MCF 10A (cell line): Measurements from ENCODE around the gene ATP5MC3. TPM values are rescaled to one million over a fixed set of nuclear protein-coding genes. Genes with fewer than 3 reads are reported as not detected.
A peak's percentile ranks its signal among the peaks of the same experiment; 100 is the strongest.

Experiments
- BruUV-seq: library from RNA; stranded (reverse); fragments of 400-500 nt; replicated peaks from 2 replicates; lab custom pipeline; 2021; lab: Mats Ljungman, UMichigan
- CTCF ChIA-PET: fragments of 300-600 bp; sonication (Branson Sonifier 250); formaldehyde crosslinking; extraction: SDS; loops from one replicate; lab custom pipeline; 2021; ENCODE audit warnings: antibody characterized with exemption, inconsistent platforms; lab: Yijun Ruan, JAX
- POLR2A ChIA-PET: fragments of 300-600, 350-650 bp; sonication (Branson Sonifier 250); formaldehyde crosslinking; extraction: SDS; loops from one replicate; lab custom pipeline; 2020; ENCODE audit warnings: antibody characterized with exemption, inconsistent platforms; lab: Yijun Ruan, JAX
- DNase-seq: peaks from one replicate; pipeline ENCODE4 v3.0.0-alpha.2; 2018; ENCODE audit not compliant: unreplicated experiment
- H3K27ac Mint-ChIP-seq: one replicate; pipeline ENCODE4 v1.8.0; 2022; ENCODE audit warnings: mild to moderate bottlenecking, low read depth, mixed read lengths; ENCODE audit not compliant: unreplicated experiment
- H3K27me3 Mint-ChIP-seq: one replicate; pipeline ENCODE4 v1.8.0; 2022; ENCODE audit warnings: mixed read lengths; ENCODE audit not compliant: insufficient read depth, unreplicated experiment
- H3K36me3 Mint-ChIP-seq: one replicate; pipeline ENCODE4 v1.8.0; 2022; ENCODE audit warnings: mild to moderate bottlenecking, moderate library complexity, mixed read lengths; ENCODE audit not compliant: insufficient read depth, unreplicated experiment
- H3K4me1 Mint-ChIP-seq: one replicate; pipeline ENCODE4 v1.8.0; 2022; ENCODE audit warnings: mixed read lengths; ENCODE audit not compliant: insufficient read depth, unreplicated experiment
- H3K4me3 Mint-ChIP-seq: one replicate; pipeline ENCODE4 v1.8.0; 2022; ENCODE audit warnings: mild to moderate bottlenecking, moderate library complexity, mixed read lengths; ENCODE audit not compliant: unreplicated experiment
- H3K9me3 Mint-ChIP-seq: one replicate; pipeline ENCODE4 v1.8.0; 2022; ENCODE audit warnings: mixed read lengths; ENCODE audit not compliant: unreplicated experiment
- CTCF ChIP-seq: fragments of 200-600 bp; IDR thresholded peaks from one replicate; pipeline ENCODE4 v1.8.0; 2022; ENCODE audit warnings: antibody characterized with exemption, mild to moderate bottlenecking; ENCODE audit not compliant: unreplicated experiment
- intact Hi-C: fragments of 100-400 bp; cut with micrococcal nuclease; formaldehyde crosslinking; loops from 2 replicates; pipeline ENCODE4 v1.14.1; 2022
- total RNA-seq: library from RNA; stranded (reverse); gene quantifications from 2 replicates; pipeline ENCODE4 v1.2.3, GENCODE V29; 2022

Gene ATP5MC3
- total RNA-seq, 1 experiment from 2014 or later = 277 TPM

GRCh38 chr2:175187378-175187777 lies 5.9 kb upstream of the ATP5MC3 start:
- intact Hi-C loops = no loop called here
- Mint-ChIP-seq H3K27ac (no peak overlapping the region), H3K36me3 (no peaks in the 10 kb centered on the region), H3K27me3 (no peaks in the 10 kb centered on the region), H3K9me3 (no peaks in the 10 kb centered on the region), H3K4me1 (no peaks in the 10 kb centered on the region), H3K4me3 (no peak overlapping the region)
- CTCF ChIA-PET = interaction anchor here (0.6 to 1.3 kb wide), 4 partner anchors 16 to 149 kb away, joined by 3 to 5 read pairs (median 3); no protein-coding TSS in a partner anchor
- peak; percentile 38 for TF ChIP-seq CTCF
- no TSS peak for BruUV-seq
- POLR2A ChIA-PET = interaction anchor here (1.4 kb wide), 1 partner anchor 21 kb away, joined by 6 read pairs; no protein-coding TSS in a partner anchor
- DNase-seq = peak; percentile 36

DNA sequence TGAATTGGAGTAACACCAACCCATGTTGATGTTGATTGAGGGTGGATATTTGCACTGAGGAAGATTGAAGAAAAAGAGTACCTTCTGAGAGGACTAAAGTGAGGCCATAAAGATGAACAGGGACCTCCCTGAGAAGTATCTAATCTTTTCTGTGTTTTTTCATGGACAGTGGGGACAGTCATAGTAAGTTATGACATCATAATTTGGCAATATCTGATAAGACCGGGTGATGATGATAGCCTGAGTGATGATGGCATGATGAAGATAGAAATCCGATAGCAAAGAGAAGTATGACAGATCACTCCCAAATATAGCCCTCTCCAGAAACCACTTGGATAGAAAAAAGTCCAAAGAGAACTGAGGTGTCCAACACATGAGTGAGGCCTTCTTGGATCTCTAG lies 2.2 kb upstream of the ATP5MC3 start:
- H3K27me3 Mint-ChIP-seq = no peaks in the 10 kb centered on the region
- H3K36me3 Mint-ChIP-seq = peaks cover 25% of the 10 kb centered on the region
- no TSS peak for BruUV-seq
- no peak overlapping the region for H3K27ac Mint-ChIP-seq
- ChIA-PET CTCF (interaction anchor here (1.3 to 2.1 kb wide), 2 partner anchors 21 to 68 kb away, joined by 3 to 11 read pairs; no protein-coding TSS in a partner anchor), POLR2A (no interaction called here)
- no peak overlapping the region for H3K4me3 Mint-ChIP-seq
- TF ChIP-seq CTCF = no peak
- no peaks in the 10 kb centered on the region for H3K9me3 Mint-ChIP-seq
- intact Hi-C loops = loop anchor here (5.0 kb wide), 1 partner anchor 146 kb away; no protein-coding TSS in a partner anchor
- peaks cover 14% of the 10 kb centered on the region for H3K4me1 Mint-ChIP-seq
- DNase-seq = no peak

- BruUV-seq = TSS peak; percentile 80
- H3K4me1 Mint-ChIP-seq = peaks cover 14% of the 10 kb centered on the region
- intact Hi-C loops = loop anchor here (2.0 to 5.0 kb wide), 2 partner anchors 71 to 145 kb away; no protein-coding TSS in a partner anchor
- H3K27me3 Mint-ChIP-seq = no peaks in the 10 kb centered on the region
- H3K36me3 Mint-ChIP-seq = peaks cover 43% of the 10 kb centered on the region
- no peak for DNase-seq
- TF ChIP-seq CTCF = no peak
- H3K9me3 Mint-ChIP-seq = no peaks in the 10 kb centered on the region
- POLR2A ChIA-PET = interaction anchor here (0.6 to 7.0 kb wide), 11 partner anchors 10 to 820 kb away, joined by 3 to 99 read pairs (median 6); partner anchors contain the start of genes ATF2 and LNPK
- H3K4me3 Mint-ChIP-seq = peak overlapping the region; percentile 93
- peak overlapping the region; percentile 96 for H3K27ac Mint-ChIP-seq
- CTCF ChIA-PET = interaction anchor here (1.2 kb wide), 1 partner anchor 22 kb away, joined by 3 read pairs; no protein-coding TSS in a partner anchor
Measured at GRCh38 chr2:175181877-175182308, 383 bp upstream of the ATP5MC3 start.

GRCh38 chr2:175180701-175181103 lies 808 bp downstream of the ATP5MC3 start:
- intact Hi-C loops = loop anchor here (2.0 to 5.0 kb wide), 2 partner anchors 70 to 143 kb away; no protein-coding TSS in a partner anchor
- peaks cover 54% of the 10 kb centered on the region for H3K36me3 Mint-ChIP-seq
- CTCF ChIA-PET = no interaction called here
- H3K27ac Mint-ChIP-seq = peak overlapping the region; percentile 96
- H3K9me3 Mint-ChIP-seq = no peaks in the 10 kb centered on the region
- no peaks in the 10 kb centered on the region for H3K27me3 Mint-ChIP-seq
- peak overlapping the region; percentile 93 for H3K4me3 Mint-ChIP-seq
- POLR2A ChIA-PET = interaction anchor here (0.6 to 7.0 kb wide), 12 partner anchors 9 to 821 kb away, joined by 3 to 99 read pairs (median 4); partner anchors contain the start of genes ATF2, CHN1 and LNPK
- peak; percentile 66 for DNase-seq
- no peak for TF ChIP-seq CTCF
- no TSS peak for BruUV-seq
- peaks cover 19% of the 10 kb centered on the region for H3K4me1 Mint-ChIP-seq
